GM12878 (cell line): ENCODE measurements around the gene CALCR. TPM values are rescaled to one million over a fixed set of nuclear protein-coding genes. Genes with fewer than 3 reads are reported as not detected.

Experiments
- ATAC-seq: fragments of 200-7000 bp; cut with Tn5 transposase; 3 replicates; pipeline ENCODE4 v1.9.1; 2020; ENCODE audit warnings: mild to moderate bottlenecking, moderate library complexity
- BruUV-seq: library from RNA; stranded (reverse); fragments of 400-500 nt; replicated peaks from 2 replicates; lab custom pipeline; 2021; lab: Mats Ljungman, UMichigan
- CTCF ChIA-PET: fragments of 300-600 bp; sonication (Branson Sonifier 250); formaldehyde crosslinking; extraction: SDS; loops from one replicate; lab custom pipeline; 2021; ENCODE audit warnings: inconsistent platforms; lab: Yijun Ruan, JAX
- POLR2A ChIA-PET: fragments of 350-600 bp; formaldehyde crosslinking; extraction: SDS; loops from one replicate; lab custom pipeline; 2021; ENCODE audit warnings: inconsistent platforms; lab: Charles Lee
- RAD21 ChIA-PET: fragments of 300-600 bp; sonication (Branson Sonifier 250); formaldehyde crosslinking; loops from one replicate; lab custom pipeline; 2023; ENCODE audit warnings: antibody characterized with exemption; ENCODE audit not compliant: unreplicated experiment; lab: Charles Lee
- SMC1A ChIA-PET: fragments of 300-600 bp; sonication (Branson Sonifier 250); formaldehyde crosslinking; loops from one replicate; lab custom pipeline; 2023; ENCODE audit not compliant: unreplicated experiment, uncharacterized antibody; lab: Charles Lee
- DNase-seq: peaks from one replicate; pipeline ENCODE4 v3.0.0-alpha.2; 2011; ENCODE audit warnings: low read depth, low spot score
- FAIRE-seq: peaks from 3 replicates; lab custom pipeline; 2011; peaks lifted over from hg19 to GRCh38; lab: Jason Lieb, UNC
- H2AFZ ChIP-seq: 2 replicates; pipeline ENCODE4 v1.6.0; 2011; ENCODE audit warnings: low read depth, low read length, control low read depth; ENCODE audit not compliant: control insufficient read depth
- H3K27ac ChIP-seq: 2 replicates; pipeline ENCODE4 v1.5.1; 2011; ENCODE audit warnings: control low read depth; ENCODE audit not compliant: control insufficient read depth, insufficient read depth
- H3K27me3 ChIP-seq, 2 experiments: replicated peaks in 1 of 2; 2 replicates each; pipeline versions ENCODE4 v1.6.0 to v1.6.1; 2011; ENCODE audit warnings: low read length in 1 of 2; ENCODE audit not compliant: control insufficient read depth in 2 of 2, insufficient read depth in 2 of 2
- H3K36me3 ChIP-seq, 2 experiments: 2 replicates each; pipeline ENCODE4 v1.5.1; 2011; ENCODE audit warnings: low read length in 1 of 2; ENCODE audit not compliant: control insufficient read depth in 2 of 2, insufficient read depth in 2 of 2
- H3K4me1 ChIP-seq: 2 replicates; pipeline ENCODE4 v1.6.1; 2011; ENCODE audit warnings: mild to moderate bottlenecking, low read length, moderate library complexity, mixed read lengths; ENCODE audit not compliant: control insufficient read depth, insufficient read depth
- H3K4me2 ChIP-seq: 2 replicates; pipeline ENCODE4 v1.6.0; 2011; ENCODE audit warnings: control low read depth; ENCODE audit not compliant: control insufficient read depth, insufficient read depth
- H3K4me3 ChIP-seq: fragments of 200-600 bp; sonication (generic); 2 replicates; pipeline ENCODE4 v1.5.1; 2016
- H3K79me2 ChIP-seq: 2 replicates; pipeline ENCODE4 v1.6.0; 2011; ENCODE audit warnings: low read length; ENCODE audit not compliant: control insufficient read depth, insufficient read depth
- H3K9ac ChIP-seq: 2 replicates; pipeline ENCODE4 v1.8.0; 2011; ENCODE audit warnings: low read length, control low read depth, mixed read lengths; ENCODE audit not compliant: control insufficient read depth, insufficient read depth
- H3K9me3 ChIP-seq: replicated peaks from 3 replicates; pipeline ENCODE4 v1.5.1; 2011; ENCODE audit warnings: mild to moderate bottlenecking, low read length; ENCODE audit not compliant: control insufficient read depth, insufficient read depth
- H4K20me1 ChIP-seq: 2 replicates; pipeline ENCODE4 v1.6.0; 2011; ENCODE audit not compliant: control insufficient read depth, insufficient read depth
- CREB1 ChIP-seq: IDR thresholded peaks from 2 replicates; pipeline ENCODE4 v1.6.1; 2012; ENCODE audit warnings: low read depth, mild to moderate bottlenecking, inconsistent platforms
- E2F4 ChIP-seq: IDR thresholded peaks from 2 replicates; pipeline ENCODE4 v1.6.1; 2012; ENCODE audit warnings: low read depth, low read length, improper control_type of control experiment
- HCFC1 ChIP-seq: fragments of 150-350 bp; IDR thresholded peaks from 2 replicates; pipeline ENCODE4 v1.6.1; 2014; ENCODE audit warnings: low read length
- JUND ChIP-seq: IDR thresholded peaks from 2 replicates; pipeline ENCODE4 v1.6.1; 2012; ENCODE audit warnings: low read depth, mild to moderate bottlenecking, low read length, improper control_type of control experiment, moderate library complexity
- MXI1 ChIP-seq: fragments of 150-350 bp; IDR thresholded peaks from 2 replicates; pipeline ENCODE4 v1.6.1; 2011; ENCODE audit warnings: low read depth, mild to moderate bottlenecking, inconsistent platforms, low read length, improper control_type of control experiment
- RFX5 ChIP-seq: IDR thresholded peaks from 2 replicates; pipeline ENCODE4 v1.6.1; 2011; ENCODE audit warnings: low read depth, low read length, improper control_type of control experiment
- SIX5 ChIP-seq: IDR thresholded peaks from 2 replicates; pipeline ENCODE4 v1.6.1; 2011; ENCODE audit warnings: mild to moderate bottlenecking, low read depth, low read length, moderate library complexity; ENCODE audit not compliant: severe bottlenecking
- ZNF217 ChIP-seq: fragments of 450-650 bp; IDR thresholded peaks from 2 replicates; pipeline ENCODE4 v1.6.1; 2017; ENCODE audit warnings: antibody characterized with exemption, mild to moderate bottlenecking
- WGBS: methylation state at CpG from one replicate; pipeline ENCODE4 v1.1.6; 2016; ENCODE audit warnings: low lambda C conversion rate; ENCODE audit not compliant: insufficient replicate concordance, insufficient coverage; ENCODE audit errors: missing lambda C conversion rate; 5-methylcytosine and 5-hydroxymethylcytosine counted together
- in situ Hi-C: fragments of 300-500 bp; cut with MboI; formaldehyde crosslinking; loops from 9 replicates; pipeline ENCODE4 v1.14.3; 2018; ENCODE audit warnings: mixed read lengths
- intact Hi-C: fragments of 100-400 bp; cut with micrococcal nuclease; formaldehyde crosslinking; loops from one replicate; pipeline ENCODE4 v1.14.2; 2022; ENCODE audit not compliant: unreplicated experiment
- polyA plus RNA-seq, 11 experiments: library from polyadenylated mRNA; depleted of rRNA in 4 of 11; unstranded in 6 of 11; stranded (reverse) in 5 of 11; fragments of >200 nt; fragmentation: Nextera tagmentation in 4 of 11; fragmentation: Illumina TruSeq in 1 of 11; extraction: Ambion mirVana in 4 of 11; extraction: Trizol in 1 of 11; gene quantifications; 1 replicate in 1 of 11; 2 replicates in 10 of 11; pipeline versions ENCODE4 v1.2.1 to v1.2.3, GENCODE V29; 2011 to 2016; ENCODE audit warnings: inconsistent platforms in 2 of 11, missing spikeins in 2 of 11, low read depth in 1 of 11
- total RNA-seq, 4 experiments: library from RNA; depleted of rRNA in 3 of 4; stranded (reverse); fragments of >200 nt in 3 of 4; fragmentation: Illumina TruSeq in 1 of 4; extraction: Trizol in 1 of 4; gene quantifications; 2 replicates each; pipeline versions ENCODE4 v1.2.1 to v1.2.3, GENCODE V29; 2013 to 2021

Gene CALCR
- total and polyA plus RNA-seq, 10 of the 15 experiments (the other 5 are each of a cell fraction or from before 2014, with no cell fraction given): not detected

- 81% methylated on average over 4 of the region's 4 CpGs for WGBS
- no peak overlapping the region for H3K27ac ChIP-seq
- BruUV-seq: no TSS peak
- TF ChIP-seq ZNF217 (no peak), MXI1 (no peak), JUND (no peak), HCFC1 (no peak)
- no peak overlapping the region for H3K4me3 ChIP-seq
- ChIA-PET SMC1A (no interaction called here), RAD21 (no interaction called here), CTCF (no interaction called here), POLR2A (no interaction called here)
- intact Hi-C loops (no loop called here), in situ Hi-C loops (no loop called here)
- no peak overlapping the region for H3K4me2 ChIP-seq
- FAIRE-seq: no peak
- no peak for DNase-seq
- H2AFZ ChIP-seq: no peak overlapping the region
- no peaks in the 10 kb centered on the region for H3K4me1 ChIP-seq
- H3K79me2 ChIP-seq: no peaks in the 10 kb centered on the region
- no peaks in the 10 kb centered on the region for H3K9me3 ChIP-seq
- no peak overlapping the region for H3K9ac ChIP-seq
- ATAC-seq: no peak
- no peaks in the 10 kb centered on the region for H3K36me3 ChIP-seq
- no peaks in the 10 kb centered on the region for H4K20me1 ChIP-seq
- H3K27me3 ChIP-seq: no peaks in the 10 kb centered on the region
Measured at GRCh38 chr7:93516834-93517233, 57.7 kb downstream of the CALCR start.

GRCh38 chr7:93515144-93515543, 59.4 kb downstream of the CALCR start:
- H4K20me1 ChIP-seq: no peaks in the 10 kb centered on the region
- SMC1A ChIA-PET: no interaction called here
- H3K9ac ChIP-seq: no peak overlapping the region
- RAD21 ChIA-PET: no interaction called here
- H3K79me2 ChIP-seq: no peaks in the 10 kb centered on the region
- no peaks in the 10 kb centered on the region for H3K27me3 ChIP-seq
- FAIRE-seq (no peak), ATAC-seq (no peak), DNase-seq (no peak)
- POLR2A ChIA-PET: no interaction called here
- CTCF ChIA-PET: interaction anchor here (0.9 kb wide), 1 partner anchor 35 kb away, joined by 3 read pairs; no protein-coding TSS in a partner anchor
- no peak overlapping the region for H2AFZ ChIP-seq
- intact Hi-C loops: no loop called here
- H3K27ac ChIP-seq: no peak overlapping the region
- H3K4me1 ChIP-seq: no peaks in the 10 kb centered on the region
- no peaks in the 10 kb centered on the region for H3K9me3 ChIP-seq
- no peaks in the 10 kb centered on the region for H3K36me3 ChIP-seq
- 0% methylated on average over 1 of the region's 1 CpG for WGBS
- H3K4me2 ChIP-seq: no peak overlapping the region
- BruUV-seq: no TSS peak
- H3K4me3 ChIP-seq: no peak overlapping the region
- in situ Hi-C loops: no loop called here
- TF ChIP-seq RFX5: peak; percentile 78
- TF ChIP-seq SIX5: no peak
- TF ChIP-seq CREB1: peak; percentile 19; the same call in 1 of the 2 replicates
- no peak for TF ChIP-seq E2F4
